H1 (cell line): ENCODE measurements around the gene NTRK1.

ENCODE experiments used
- BCL11A ChIP-seq, 2 experiments: IDR thresholded peaks; one replicate each; pipeline ENCODE4 v1.6.1; 2011; ENCODE audit warnings: low read depth in 2 of 2, low read length in 2 of 2, mild to moderate bottlenecking in 2 of 2
- GTF2F1 ChIP-seq: IDR thresholded peaks from 2 replicates; pipeline ENCODE4 v1.6.1; 2012; ENCODE audit warnings: low read depth, low read length, improper control_type of control experiment, borderline replicate concordance
- MAX ChIP-seq: IDR thresholded peaks from 2 replicates; pipeline ENCODE4 v1.6.1; 2012; ENCODE audit warnings: inconsistent platforms
- POLR2AphosphoS5 ChIP-seq: IDR thresholded peaks from 2 replicates; pipeline ENCODE4 v1.6.1; 2011; ENCODE audit warnings: low read depth, low read length
- SRF ChIP-seq: IDR thresholded peaks from 2 replicates; pipeline ENCODE4 v1.6.1; 2011; ENCODE audit warnings: mild to moderate bottlenecking, low read depth, low read length, moderate library complexity
- ZNF274 ChIP-seq: IDR thresholded peaks from 2 replicates; pipeline ENCODE4 v1.7.0; 2012; ENCODE audit warnings: low read length, borderline replicate concordance; ENCODE audit errors: extremely low read depth
- TF ChIP-seq, protein P1 (sequence below), 3 experiments: IDR thresholded peaks; 1 replicate in 2 of 3; 2 replicates in 1 of 3; pipeline versions ENCODE4 v1.5.1 to v1.6.1; 2011; ENCODE audit warnings: low read length in 3 of 3, mild to moderate bottlenecking in 3 of 3, inconsistent platforms in 2 of 3, low read depth in 1 of 3, moderate library complexity in 1 of 3; ENCODE audit not compliant: insufficient read depth in 1 of 3; ENCODE audit errors: control extremely low read depth in 1 of 3
- TF ChIP-seq, protein P2 (sequence below): IDR thresholded peaks from 2 replicates; pipeline ENCODE4 v1.6.1; 2012; ENCODE audit warnings: low read length, inconsistent platforms

DNA sequence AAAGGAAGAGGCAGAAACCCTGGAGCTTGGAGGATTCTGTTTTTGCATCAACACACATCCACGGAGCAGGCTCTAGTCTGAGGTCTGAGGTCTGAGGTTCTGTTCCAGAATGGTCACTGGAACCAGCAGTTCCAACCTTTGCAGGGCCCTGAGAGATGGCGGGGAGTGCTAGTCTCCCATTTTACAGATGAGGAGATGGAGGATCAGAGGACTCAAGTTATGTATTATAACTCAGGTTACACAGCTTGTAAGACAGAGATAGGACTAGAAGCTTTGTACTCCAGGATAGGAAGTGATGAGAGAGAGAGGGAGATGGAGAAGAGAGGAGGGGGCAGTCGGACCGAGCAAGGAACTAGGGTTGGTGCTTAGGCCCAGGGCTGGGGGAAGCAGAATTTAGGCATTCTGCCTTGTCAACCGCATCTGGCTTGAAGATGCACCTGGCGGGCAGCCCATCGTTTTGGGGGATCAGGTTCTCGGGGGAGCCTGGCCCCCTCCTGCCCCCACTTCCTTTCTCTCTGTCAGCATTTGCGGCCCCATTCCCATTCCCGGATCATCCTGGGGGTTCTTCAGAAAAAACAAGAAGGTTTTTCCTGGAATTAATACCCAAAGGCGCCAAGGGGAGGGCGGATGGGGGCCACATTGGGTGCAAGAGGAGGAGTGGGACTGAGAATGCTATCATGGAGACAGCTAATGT lies 38.5 kb downstream of the NTRK1 start:
- TF ChIP-seq MAX (no peak), SRF (no peak), GTF2F1 (no peak), ZNF274 (no peak), BCL11A (IDR thresholded peaks at IDR 0.05; ENCODE audit: low read depth in 2 of 2, low read length in 2 of 2) (no peak), POLR2AphosphoS5 (no peak)
- TF ChIP-seq, protein P1, sequence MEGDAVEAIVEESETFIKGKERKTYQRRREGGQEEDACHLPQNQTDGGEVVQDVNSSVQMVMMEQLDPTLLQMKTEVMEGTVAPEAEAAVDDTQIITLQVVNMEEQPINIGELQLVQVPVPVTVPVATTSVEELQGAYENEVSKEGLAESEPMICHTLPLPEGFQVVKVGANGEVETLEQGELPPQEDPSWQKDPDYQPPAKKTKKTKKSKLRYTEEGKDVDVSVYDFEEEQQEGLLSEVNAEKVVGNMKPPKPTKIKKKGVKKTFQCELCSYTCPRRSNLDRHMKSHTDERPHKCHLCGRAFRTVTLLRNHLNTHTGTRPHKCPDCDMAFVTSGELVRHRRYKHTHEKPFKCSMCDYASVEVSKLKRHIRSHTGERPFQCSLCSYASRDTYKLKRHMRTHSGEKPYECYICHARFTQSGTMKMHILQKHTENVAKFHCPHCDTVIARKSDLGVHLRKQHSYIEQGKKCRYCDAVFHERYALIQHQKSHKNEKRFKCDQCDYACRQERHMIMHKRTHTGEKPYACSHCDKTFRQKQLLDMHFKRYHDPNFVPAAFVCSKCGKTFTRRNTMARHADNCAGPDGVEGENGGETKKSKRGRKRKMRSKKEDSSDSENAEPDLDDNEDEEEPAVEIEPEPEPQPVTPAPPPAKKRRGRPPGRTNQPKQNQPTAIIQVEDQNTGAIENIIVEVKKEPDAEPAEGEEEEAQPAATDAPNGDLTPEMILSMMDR (IDR thresholded peaks at IDR 0.05; ENCODE audit: control extremely low read depth in 1 of 3, insufficient read depth in 1 of 3, low read depth in 1 of 3, low read length in 3 of 3) = no peak
- TF ChIP-seq, protein P2, sequence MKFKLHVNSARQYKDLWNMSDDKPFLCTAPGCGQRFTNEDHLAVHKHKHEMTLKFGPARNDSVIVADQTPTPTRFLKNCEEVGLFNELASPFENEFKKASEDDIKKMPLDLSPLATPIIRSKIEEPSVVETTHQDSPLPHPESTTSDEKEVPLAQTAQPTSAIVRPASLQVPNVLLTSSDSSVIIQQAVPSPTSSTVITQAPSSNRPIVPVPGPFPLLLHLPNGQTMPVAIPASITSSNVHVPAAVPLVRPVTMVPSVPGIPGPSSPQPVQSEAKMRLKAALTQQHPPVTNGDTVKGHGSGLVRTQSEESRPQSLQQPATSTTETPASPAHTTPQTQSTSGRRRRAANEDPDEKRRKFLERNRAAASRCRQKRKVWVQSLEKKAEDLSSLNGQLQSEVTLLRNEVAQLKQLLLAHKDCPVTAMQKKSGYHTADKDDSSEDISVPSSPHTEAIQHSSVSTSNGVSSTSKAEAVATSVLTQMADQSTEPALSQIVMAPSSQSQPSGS = no peak
